TTC549 (cell line): ENCODE results near the gene BOK.

Source experiments
- FAIRE-seq: peaks from 2 replicates; lab custom pipeline; 2012; peaks lifted over from hg19 to GRCh38; lab: Jason Lieb, UNC

Gene BOK

GRCh38 chr2:241601841-241602240 lies 43.3 kb downstream of the BOK start:
- no peak for FAIRE-seq

- FAIRE-seq: no peak
These were observed 44.2 kb downstream of the BOK start for GRCh38 chr2:241602720-241603119.

GRCh38 chr2:241603686-241604085 lies 45.1 kb downstream of the BOK start:
- no peak for FAIRE-seq

GRCh38 chr2:241606186-241606585 lies 47.6 kb downstream of the BOK start:
- FAIRE-seq: no peak

- no peak for FAIRE-seq
These were observed 48.8 kb downstream of the BOK start for GRCh38 chr2:241607162-241607885.

GRCh38 chr2:241608881-241609280 lies 50.3 kb downstream of the BOK start:
- FAIRE-seq: no peak

GRCh38 chr2:241609859-241610793 lies 51.6 kb downstream of the BOK start:
- no peak for FAIRE-seq

- no peak for FAIRE-seq
These were observed 52.5 kb downstream of the BOK start for GRCh38 chr2:241611062-241611461.

- no peak for FAIRE-seq
These were observed 53.8 kb downstream of the BOK start for GRCh38 chr2:241612156-241613016.

GRCh38 chr2:241613017-241613780 lies 54.7 kb downstream of the BOK start:
- FAIRE-seq: no peak

GRCh38 chr2:241615041-241615440 lies 56.5 kb downstream of the BOK start:
- FAIRE-seq: no peak

GRCh38 chr2:241615522-241616052 lies 57.0 kb downstream of the BOK start:
- FAIRE-seq: no peak

- FAIRE-seq: no peak
These were observed 57.9 kb downstream of the BOK start for GRCh38 chr2:241616168-241617125.

- no peak for FAIRE-seq
These were observed 59.0 kb downstream of the BOK start for GRCh38 chr2:241617431-241618154.

GRCh38 chr2:241618296-241618805 lies 59.8 kb downstream of the BOK start:
- FAIRE-seq: no peak

GRCh38 chr2:241618829-241619228 lies 60.3 kb downstream of the BOK start:
- FAIRE-seq: no peak

- FAIRE-seq: no peak
These were observed 61.3 kb downstream of the BOK start for GRCh38 chr2:241619597-241620418.

GRCh38 chr2:241620419-241620769 lies 61.8 kb downstream of the BOK start:
- FAIRE-seq: no peak
